ENCODE measurements around the gene IL22RA1. TPM values are rescaled to one million over a fixed set of nuclear protein-coding genes. Genes with fewer than 3 reads are reported as not detected.

IL22RA1 gene
- total RNA-seq, 1 experiment from 2014 or later: 1.2 TPM

Other genes with a start within 250 kb of the IL22RA1 start
- not detected in 2 replicates for gene CNR2, start 229.8 kb downstream of the IL22RA1 start, total RNA-seq (2014; rRNA removed)
- 36.3 and 45.6 TPM in 2 replicates for gene PNRC2, start 183.3 kb downstream of the IL22RA1 start, total RNA-seq (2014; rRNA removed)
- 109 and 121 TPM in 2 replicates for gene SRSF10, start 162.8 kb downstream of the IL22RA1 start, total RNA-seq (2014; rRNA removed)
- gene MYOM3, start 31.0 kb downstream of the IL22RA1 start, total RNA-seq (2014; rRNA removed): 0.04 and 0.12 TPM in 2 replicates
- 8.9 and 9.5 TPM in 2 replicates for gene IFNLR1, start 44.1 kb upstream of the IL22RA1 start, total RNA-seq (2014; rRNA removed)
- gene GRHL3, start 176.2 kb upstream of the IL22RA1 start, total RNA-seq (2014; rRNA removed): 3.5 and 7.8 TPM in 2 replicates

All from PC-3 (cell line).